KMS-11 (cell line): ENCODE results near the gene TICAM2.

Experiments used
- H2AFZ ChIP-seq: fragments of 200-600 bp; sonication (generic); 2 replicates; pipeline ENCODE4 v1.6.1; 2016; ENCODE audit warnings: antibody characterized with exemption, mixed run types, low read depth
- H3K27ac ChIP-seq: fragments of 200-600 bp; sonication (generic); 2 replicates; pipeline ENCODE4 v1.6.1; 2016; ENCODE audit warnings: mild to moderate bottlenecking, mixed run types
- H3K27me3 ChIP-seq: fragments of 200-600 bp; sonication (generic); 2 replicates; pipeline ENCODE4 v1.6.1; 2017; ENCODE audit warnings: mild to moderate bottlenecking, low read depth, mixed run types, moderate library complexity; ENCODE audit not compliant: insufficient read depth
- H3K36me3 ChIP-seq: fragments of 200-600 bp; sonication (generic); 2 replicates; pipeline ENCODE4 v1.6.1; 2017; ENCODE audit warnings: mild to moderate bottlenecking, mixed run types; ENCODE audit not compliant: insufficient read depth
- H3K4me1 ChIP-seq: fragments of 200-600 bp; sonication (generic); 2 replicates; pipeline ENCODE4 v1.6.1; 2016; ENCODE audit warnings: mild to moderate bottlenecking, low read depth, mixed run types; ENCODE audit not compliant: poor library complexity, severe bottlenecking
- H3K4me2 ChIP-seq: fragments of 200-600 bp; sonication (generic); 2 replicates; pipeline ENCODE4 v1.7.0; 2016; ENCODE audit warnings: mild to moderate bottlenecking, mixed run types
- H3K4me3 ChIP-seq: fragments of 200-600 bp; sonication (generic); IDR thresholded peaks from 2 replicates; pipeline ENCODE4 v1.6.1; 2017; ENCODE audit warnings: low read depth, low read length, mixed read lengths; ENCODE audit not compliant: insufficient read depth
- H3K79me2 ChIP-seq: fragments of 200-600 bp; sonication (generic); 2 replicates; pipeline ENCODE4 v1.6.1; 2016; ENCODE audit warnings: low read depth, mixed run types; ENCODE audit not compliant: insufficient read depth
- H3K9ac ChIP-seq: fragments of 200-600 bp; sonication (generic); 2 replicates; pipeline ENCODE4 v1.6.1; 2016; ENCODE audit warnings: mild to moderate bottlenecking, mixed run types
- H4K20me1 ChIP-seq: fragments of 200-600 bp; sonication (generic); 2 replicates; pipeline ENCODE4 v1.6.1; 2016; ENCODE audit warnings: mild to moderate bottlenecking, mixed run types; ENCODE audit not compliant: insufficient read depth
- CTCF ChIP-seq: fragments of 200-600 bp; sonication (generic); conservative IDR thresholded peaks from 2 replicates; pipeline ENCODE4 v1.6.1; 2017; ENCODE audit warnings: low read depth, mild to moderate bottlenecking, antibody characterized with exemption, low read length, moderate library complexity, mixed read lengths

Gene TICAM2

GRCh38 chr5:115583474-115583873, 18.8 kb downstream of the TICAM2 start:
- Histone ChIP-seq H3K9ac (no peak overlapping the region), H3K4me3 (no peak overlapping the region), H4K20me1 (no peaks in the 10 kb centered on the region), H3K4me2 (no peak overlapping the region), H3K36me3 (no peaks in the 10 kb centered on the region), H2AFZ (no peak overlapping the region), H3K27me3 (no peaks in the 10 kb centered on the region), H3K27ac (no peak overlapping the region), H3K79me2 (no peaks in the 10 kb centered on the region), H3K4me1 (no peaks in the 10 kb centered on the region)
- no peak for TF ChIP-seq CTCF

GRCh38 chr5:115580941-115581340, 21.3 kb downstream of the TICAM2 start:
- Histone ChIP-seq H3K36me3 (no peaks in the 10 kb centered on the region), H3K4me1 (no peaks in the 10 kb centered on the region), H3K4me3 (no peak overlapping the region), H3K27me3 (no peaks in the 10 kb centered on the region), H3K4me2 (no peak overlapping the region), H4K20me1 (no peaks in the 10 kb centered on the region), H2AFZ (no peak overlapping the region), H3K79me2 (no peaks in the 10 kb centered on the region), H3K27ac (no peak overlapping the region), H3K9ac (no peak overlapping the region)
- TF ChIP-seq CTCF: no peak

- Histone ChIP-seq H3K79me2 (no peaks in the 10 kb centered on the region), H3K27ac (no peak overlapping the region), H3K9ac (no peak overlapping the region), H3K27me3 (no peaks in the 10 kb centered on the region), H3K4me2 (no peak overlapping the region), H4K20me1 (no peaks in the 10 kb centered on the region), H2AFZ (no peak overlapping the region), H3K4me1 (no peaks in the 10 kb centered on the region), H3K36me3 (no peaks in the 10 kb centered on the region), H3K4me3 (no peak overlapping the region)
- TF ChIP-seq CTCF: no peak
Observed at GRCh38 chr5:115579747-115580173, 22.5 kb downstream of the TICAM2 start.

GRCh38 chr5:115579216-115579615, 23.1 kb downstream of the TICAM2 start:
- Histone ChIP-seq H3K4me3 (no peak overlapping the region), H3K27ac (no peak overlapping the region), H3K4me1 (peaks cover 3% of the 10 kb centered on the region), H3K9ac (no peak overlapping the region), H2AFZ (no peak overlapping the region), H3K79me2 (no peaks in the 10 kb centered on the region), H3K4me2 (no peak overlapping the region), H3K36me3 (no peaks in the 10 kb centered on the region), H3K27me3 (no peaks in the 10 kb centered on the region), H4K20me1 (no peaks in the 10 kb centered on the region)
- TF ChIP-seq CTCF: no peak
